Stomach (tissue), 4 donors: Measurements from ENCODE around the gene UBE3A.

Experiments
- CTCF ChIP-seq, 7 experiments: fragments of 450-650 bp in 4 of 7; fragments of 200-600 bp in 3 of 7; sonication (generic) in 3 of 7; IDR thresholded peaks; one replicate each; pipeline ENCODE4 v1.5.1; 2016 to 2019; ENCODE audit warnings: antibody characterized with exemption in 7 of 7, control low read depth in 2 of 7, mild to moderate bottlenecking in 1 of 7
- EP300 ChIP-seq: sonication (generic); formaldehyde crosslinking; IDR thresholded peaks from one replicate; pipeline ENCODE4 v1.6.1; 2017; ENCODE audit warnings: antibody characterized with exemption
- POLR2A ChIP-seq, 4 donors: fragments of 450-650 bp; IDR thresholded peaks; one replicate each; pipeline ENCODE4 v1.6.1; 2016; ENCODE audit warnings: antibody characterized with exemption in 4 of 4, control low read depth in 2 of 4, mild to moderate bottlenecking in 1 of 4, moderate library complexity in 1 of 4
- POLR2AphosphoS5 ChIP-seq, 3 donors: sonication (generic); formaldehyde crosslinking; IDR thresholded peaks; one replicate each; pipeline ENCODE4 v1.6.1; 2016; ENCODE audit warnings: antibody characterized with exemption in 3 of 3

GRCh38 chr15:25368850-25369249 is 70.0 kb downstream of the UBE3A start:
- TF ChIP-seq POLR2A (IDR thresholded peaks at IDR 0.05) (no peak), CTCF (IDR thresholded peaks at IDR 0.05) (no peak), EP300 (no peak), POLR2AphosphoS5 (IDR thresholded peaks at IDR 0.05) (no peak)
